HepG2 (cell line): ENCODE data around the gene RALB. TPM values are rescaled to one million over a fixed set of nuclear protein-coding genes. Genes with fewer than 3 reads are reported as not detected.
A peak's percentile ranks its signal among the peaks of the same experiment; 100 is the strongest.

Experiments used
- BRF2 ChIP-seq: sonication (generic); formaldehyde crosslinking; IDR thresholded peaks from 2 replicates; pipeline ENCODE4 v1.8.1; 2022; ENCODE audit warnings: mild to moderate bottlenecking, missing genetic modification reagents
- CTCF ChIP-seq: sonication (generic); formaldehyde crosslinking; IDR thresholded peaks from 2 replicates; pipeline ENCODE4 v1.5.0; 2020; ENCODE audit warnings: mild to moderate bottlenecking, missing genetic modification reagents, moderate library complexity
- NCOA5 ChIP-seq: sonication (generic); formaldehyde crosslinking; IDR thresholded peaks from 2 replicates; pipeline ENCODE4 v1.4.0; 2020; ENCODE audit warnings: missing genetic modification reagents
- SATB2 ChIP-seq: sonication (generic); formaldehyde crosslinking; IDR thresholded peaks from 2 replicates; pipeline ENCODE4 v1.5.0; 2020; ENCODE audit warnings: missing genetic modification reagents
- SETDB1 ChIP-seq: sonication (generic); formaldehyde crosslinking; IDR thresholded peaks from 2 replicates; pipeline ENCODE4 v1.5.1; 2020; ENCODE audit warnings: missing genetic modification reagents, mild to moderate bottlenecking, borderline replicate concordance
- THAP9 ChIP-seq: sonication (generic); formaldehyde crosslinking; IDR thresholded peaks from 2 replicates; pipeline ENCODE4; 2020; ENCODE audit warnings: missing genetic modification reagents, mild to moderate bottlenecking, borderline replicate concordance
- ZBTB33 ChIP-seq: sonication (generic); formaldehyde crosslinking; IDR thresholded peaks from 2 replicates; pipeline ENCODE4 v1.4.0; 2020; ENCODE audit warnings: missing genetic modification reagents
- polyA plus RNA-seq, 8 experiments: library from polyadenylated mRNA; depleted of rRNA in 3 of 8; stranded (reverse) in 7 of 8; unstranded in 1 of 8; fragments of >200 nt; fragmentation: Illumina TruSeq in 4 of 8; extraction: Trizol in 4 of 8; gene quantifications; 2 replicates each; pipeline versions ENCODE4 v1.2.1 to v1.2.3, GENCODE V29; 2011 to 2016; ENCODE audit warnings: low read depth in 4 of 8, missing spikeins in 1 of 8, mixed read lengths in 1 of 8; ENCODE audit not compliant: insufficient read depth in 1 of 8
- total RNA-seq, 5 experiments: library from RNA; depleted of rRNA; stranded (reverse); fragments of >200 nt; fragmentation: Illumina TruSeq; extraction: Trizol; gene quantifications; 2 replicates each; pipeline ENCODE4 v1.2.3, GENCODE V29; 2016; ENCODE audit warnings: low read depth in 1 of 5

Gene RALB
- total and polyA plus RNA-seq, 2 of the 13 experiments (the other 11 are each of a cell fraction or from before 2014, with no cell fraction given) = 37.8 to 43.2 TPM

GRCh38 chr2:120283649-120284048 is 31.0 kb downstream of the RALB start (continued):
- peak; percentile 20; the same call in 1 of the 2 replicates for TF ChIP-seq CTCF
- TF ChIP-seq SETDB1 (CRISPR knock-in tag) = no peak
- no peak for TF ChIP-seq THAP9 (CRISPR knock-in tag)
- TF ChIP-seq BRF2 (CRISPR knock-in tag) = no peak
- no peak for TF ChIP-seq SATB2 (CRISPR knock-in tag)
- peak; percentile 87 for TF ChIP-seq ZBTB33 (CRISPR knock-in tag)
- no peak for TF ChIP-seq NCOA5 (CRISPR knock-in tag)
- TF ChIP-seq, all 625 proteins: peak for 9
